Hepatocyte (in vitro differentiated cells): ENCODE results near the gene TANGO6. TPM values are rescaled to one million over a fixed set of nuclear protein-coding genes. Genes with fewer than 3 reads are reported as not detected.

Experiments
- DNase-seq: peaks from one replicate; pipeline ENCODE4 v3.0.0-alpha.2; 2016; ENCODE audit warnings: low spot score
- H2AFZ ChIP-seq: fragments of 200-600 bp; sonication (generic); 2 replicates; pipeline ENCODE4 v1.6.0; 2016; ENCODE audit warnings: antibody characterized with exemption, mild to moderate bottlenecking
- H3K27ac ChIP-seq: fragments of 200-600 bp; sonication (generic); 2 replicates; pipeline ENCODE4 v1.5.1; 2016; ENCODE audit warnings: mild to moderate bottlenecking
- H3K27me3 ChIP-seq: fragments of 200-600 bp; sonication (generic); 2 replicates; pipeline ENCODE4 v1.6.1; 2016
- H3K36me3 ChIP-seq: fragments of 200-600 bp; sonication (generic); replicated peaks from 2 replicates; pipeline ENCODE4 v1.5.1; 2016; ENCODE audit warnings: low read depth; ENCODE audit not compliant: insufficient read depth
- H3K4me1 ChIP-seq: fragments of 200-600 bp; sonication (generic); 2 replicates; pipeline ENCODE4 v1.5.1; 2016; ENCODE audit warnings: mild to moderate bottlenecking, moderate library complexity; ENCODE audit not compliant: insufficient read depth
- H3K4me2 ChIP-seq: fragments of 200-600 bp; sonication (generic); 2 replicates; pipeline ENCODE4 v1.6.0; 2016
- H3K4me3 ChIP-seq: fragments of 200-600 bp; sonication (generic); 2 replicates; pipeline ENCODE4 v1.5.1; 2016; ENCODE audit warnings: mild to moderate bottlenecking
- H3K79me2 ChIP-seq: fragments of 200-600 bp; sonication (generic); 2 replicates; pipeline ENCODE4 v1.6.0; 2017; ENCODE audit warnings: mild to moderate bottlenecking
- H3K9me2 ChIP-seq: fragments of 200-600 bp; sonication (generic); replicated peaks from 2 replicates; pipeline ENCODE4 v1.6.0; 2017; ENCODE audit warnings: mild to moderate bottlenecking; ENCODE audit not compliant: insufficient read depth
- H3K9me3 ChIP-seq: fragments of 200-600 bp; sonication (generic); 2 replicates; pipeline ENCODE4 v1.5.1; 2016; ENCODE audit warnings: low read depth, mild to moderate bottlenecking
- H4K20me1 ChIP-seq: fragments of 200-600 bp; sonication (generic); 2 replicates; pipeline ENCODE4 v1.6.0; 2016; ENCODE audit warnings: mild to moderate bottlenecking; ENCODE audit not compliant: insufficient read depth, poor library complexity, severe bottlenecking
- EZH2 ChIP-seq: fragments of 200-600 bp; sonication (generic); IDR thresholded peaks from 2 replicates; pipeline ENCODE4 v1.6.1; 2016; ENCODE audit warnings: antibody characterized with exemption, mild to moderate bottlenecking, borderline replicate concordance
- EZH2phosphoT487 ChIP-seq: fragments of 200-600 bp; sonication (generic); IDR thresholded peaks from one replicate; pipeline ENCODE4 v1.6.1; 2018; ENCODE audit warnings: antibody characterized with exemption, mild to moderate bottlenecking, low read depth, moderate library complexity; ENCODE audit not compliant: unreplicated experiment, severe bottlenecking
- WGBS: methylation state at CpG from one replicate; pipeline ENCODE4 v1.1.6; 2016; ENCODE audit warnings: low lambda C conversion rate; ENCODE audit errors: missing lambda C conversion rate; 5-methylcytosine and 5-hydroxymethylcytosine counted together
- polyA plus RNA-seq: library from polyadenylated mRNA; unstranded; fragments of >200 nt; fragmentation: Nextera tagmentation; extraction: Ambion mirVana; gene quantifications from 2 replicates; pipeline ENCODE4 v1.2.1, GENCODE V29; 2016
- total RNA-seq: library from RNA; depleted of rRNA; stranded (reverse); fragments of >200 nt; gene quantifications from 2 replicates; pipeline ENCODE4 v1.2.3, GENCODE V29; 2014
- TF ChIP-seq, protein P1 (sequence below): fragments of 200-600 bp; sonication (generic); IDR thresholded peaks from 2 replicates; pipeline ENCODE4 v1.5.1; 2016; ENCODE audit warnings: antibody characterized with exemption, mild to moderate bottlenecking; ENCODE audit not compliant: poor library complexity

Gene TANGO6
- total and polyA plus RNA-seq, 2 experiments from 2014 or later: 4.8 to 6.5 TPM

DNA sequence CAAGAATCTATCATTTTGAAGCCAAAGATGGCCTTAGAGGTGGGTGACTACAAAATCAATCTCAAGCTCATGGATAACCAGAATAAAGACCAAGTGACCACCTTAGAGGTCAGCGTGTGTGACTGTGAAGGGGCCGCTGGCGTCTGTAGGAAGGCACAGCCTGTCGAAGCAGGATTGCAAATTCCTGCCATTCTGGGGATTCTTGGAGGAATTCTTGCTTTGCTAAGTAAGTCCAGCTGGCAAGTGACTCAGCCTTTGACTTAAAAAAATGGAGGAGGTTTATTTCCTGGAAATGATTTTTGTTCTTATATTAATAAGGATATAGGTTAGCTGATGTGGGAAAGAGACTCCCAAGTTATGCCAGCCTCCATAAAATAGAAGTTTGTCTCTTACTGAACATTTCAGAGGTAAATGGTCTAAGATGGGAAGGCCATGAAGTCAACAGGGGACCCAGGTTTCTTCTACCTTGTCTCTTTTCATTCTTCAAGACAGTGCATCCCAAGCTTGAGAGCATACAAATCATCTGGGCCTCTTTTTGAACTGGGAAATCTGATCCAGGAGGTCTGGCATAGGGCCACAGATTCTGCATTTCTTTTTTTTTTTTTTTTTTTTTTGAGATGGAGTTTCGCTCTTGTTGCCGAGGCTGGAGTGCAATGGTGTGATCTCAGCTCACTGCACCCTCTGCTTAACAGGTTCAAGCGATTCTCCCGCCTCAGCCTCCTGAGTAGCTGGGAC, 19.8 kb upstream of the TANGO6 start:
- no peaks in the 10 kb centered on the region for H3K9me2 ChIP-seq
- no peaks in the 10 kb centered on the region for H3K9me3 ChIP-seq
- H3K79me2 ChIP-seq: no peaks in the 10 kb centered on the region
- no peak overlapping the region for H2AFZ ChIP-seq
- no peak overlapping the region for H3K4me3 ChIP-seq
- H3K4me1 ChIP-seq: no peaks in the 10 kb centered on the region
- peak; percentile 44 for DNase-seq
- peak overlapping the region; percentile 71 for H3K27ac ChIP-seq
- H3K4me2 ChIP-seq: no peak overlapping the region
- no peaks in the 10 kb centered on the region for H4K20me1 ChIP-seq
- no peaks in the 10 kb centered on the region for H3K36me3 ChIP-seq
- TF ChIP-seq EZH2phosphoT487 (no peak), EZH2 (no peak)
- TF ChIP-seq, protein P1, sequence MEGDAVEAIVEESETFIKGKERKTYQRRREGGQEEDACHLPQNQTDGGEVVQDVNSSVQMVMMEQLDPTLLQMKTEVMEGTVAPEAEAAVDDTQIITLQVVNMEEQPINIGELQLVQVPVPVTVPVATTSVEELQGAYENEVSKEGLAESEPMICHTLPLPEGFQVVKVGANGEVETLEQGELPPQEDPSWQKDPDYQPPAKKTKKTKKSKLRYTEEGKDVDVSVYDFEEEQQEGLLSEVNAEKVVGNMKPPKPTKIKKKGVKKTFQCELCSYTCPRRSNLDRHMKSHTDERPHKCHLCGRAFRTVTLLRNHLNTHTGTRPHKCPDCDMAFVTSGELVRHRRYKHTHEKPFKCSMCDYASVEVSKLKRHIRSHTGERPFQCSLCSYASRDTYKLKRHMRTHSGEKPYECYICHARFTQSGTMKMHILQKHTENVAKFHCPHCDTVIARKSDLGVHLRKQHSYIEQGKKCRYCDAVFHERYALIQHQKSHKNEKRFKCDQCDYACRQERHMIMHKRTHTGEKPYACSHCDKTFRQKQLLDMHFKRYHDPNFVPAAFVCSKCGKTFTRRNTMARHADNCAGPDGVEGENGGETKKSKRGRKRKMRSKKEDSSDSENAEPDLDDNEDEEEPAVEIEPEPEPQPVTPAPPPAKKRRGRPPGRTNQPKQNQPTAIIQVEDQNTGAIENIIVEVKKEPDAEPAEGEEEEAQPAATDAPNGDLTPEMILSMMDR: no peak
- WGBS: 72% methylated on average over 8 of the region's 8 CpGs
- H3K27me3 ChIP-seq: no peaks in the 10 kb centered on the region

- Histone ChIP-seq H3K4me3 (no peak overlapping the region), H3K4me2 (no peak overlapping the region), H4K20me1 (no peaks in the 10 kb centered on the region), H3K36me3 (no peaks in the 10 kb centered on the region), H3K9me3 (no peaks in the 10 kb centered on the region), H3K27ac (no peak overlapping the region), H3K9me2 (no peaks in the 10 kb centered on the region), H3K4me1 (no peaks in the 10 kb centered on the region), H3K79me2 (no peaks in the 10 kb centered on the region), H3K27me3 (no peaks in the 10 kb centered on the region), H2AFZ (no peak overlapping the region)
- TF ChIP-seq EZH2 (no peak), EZH2phosphoT487 (no peak)
- TF ChIP-seq, protein P1: no peak
- DNase-seq: no peak
These were observed 17.9 kb upstream of the TANGO6 start for GRCh38 chr16:68825427-68825826.

GRCh38 chr16:68826652-68827051, 16.7 kb upstream of the TANGO6 start:
- no peaks in the 10 kb centered on the region for H3K9me3 ChIP-seq
- 84% methylated on average over 6 of the region's 6 CpGs for WGBS

More at GRCh38 chr16:68826652-68827051, 16.7 kb upstream of the TANGO6 start:
- H3K9me2 ChIP-seq: no peaks in the 10 kb centered on the region
- no peak overlapping the region for H2AFZ ChIP-seq
- no peak overlapping the region for H3K27ac ChIP-seq
- H3K4me1 ChIP-seq: no peaks in the 10 kb centered on the region
- no peak for TF ChIP-seq EZH2
- TF ChIP-seq, protein P1: no peak
- no peak for TF ChIP-seq EZH2phosphoT487
- H3K4me3 ChIP-seq: no peak overlapping the region
- H3K79me2 ChIP-seq: no peaks in the 10 kb centered on the region
- H4K20me1 ChIP-seq: no peaks in the 10 kb centered on the region
- no peak overlapping the region for H3K4me2 ChIP-seq
- H3K36me3 ChIP-seq: no peaks in the 10 kb centered on the region
- no peak for DNase-seq
- no peaks in the 10 kb centered on the region for H3K27me3 ChIP-seq
